Vagina (tissue), 2 donors: Measurements from ENCODE around the gene CAB39. TPM values are rescaled to one million over a fixed set of nuclear protein-coding genes. Genes with fewer than 3 reads are reported as not detected.
A peak's percentile ranks its signal among the peaks of the same experiment; 100 is the strongest.

Experiments
- DNase-seq, 2 donors: peaks; one replicate each; pipeline ENCODE4 v3.0.0-alpha.2; 2017; ENCODE audit errors: extremely low spot score in 2 of 2
- H3K27ac ChIP-seq: fragments of 200-600 bp; sonication (generic); one replicate; pipeline ENCODE4 v1.5.1; 2019
- H3K27me3 ChIP-seq: fragments of 200-600 bp; sonication (generic); one replicate; pipeline ENCODE4 v1.5.1; 2019
- H3K36me3 ChIP-seq, 2 donors: fragments of 200-600 bp; sonication (generic); one replicate each; pipeline ENCODE4 v1.5.1; 2017 to 2019
- H3K4me1 ChIP-seq: fragments of 200-600 bp; sonication (generic); one replicate; pipeline ENCODE4 v1.5.1; 2019
- H3K4me3 ChIP-seq, 2 donors: fragments of 200-600 bp; sonication (generic); 1 replicate in 1 of 2; 2 replicates in 1 of 2; pipeline ENCODE4 v1.5.1; 2016 to 2019
- H3K9me3 ChIP-seq: fragments of 200-600 bp; sonication (generic); one replicate; pipeline ENCODE4 v1.5.1; 2019
- CTCF ChIP-seq, 3 experiments: fragments of 450-650 bp in 2 of 3; fragments of 200-600 bp in 1 of 3; sonication (generic) in 1 of 3; IDR thresholded peaks; one replicate each; pipeline ENCODE4 v1.5.1; 2017 to 2019; ENCODE audit warnings: antibody characterized with exemption in 3 of 3, mild to moderate bottlenecking in 2 of 3, moderate library complexity in 2 of 3
- POLR2A ChIP-seq, 2 donors: fragments of 450-650 bp; IDR thresholded peaks; one replicate each; pipeline ENCODE4 v1.6.1; 2017; ENCODE audit warnings: antibody characterized with exemption in 2 of 2, mild to moderate bottlenecking in 2 of 2, moderate library complexity in 2 of 2
- POLR2AphosphoS5 ChIP-seq, 2 donors: sonication (generic); formaldehyde crosslinking; IDR thresholded peaks; one replicate each; pipeline ENCODE4 v1.9.0; 2017; ENCODE audit warnings: antibody characterized with exemption in 2 of 2, mild to moderate bottlenecking in 2 of 2, low read depth in 1 of 2; ENCODE audit not compliant: insufficient read depth in 1 of 2
- intact Hi-C: fragments of 100-400 bp; cut with DNase I; formaldehyde crosslinking; loops from one replicate; pipeline ENCODE4 v1.15.1; 2023
- small RNA-seq: library from RNA; depleted of rRNA; stranded (forward); fragments of <200 nt; gene quantifications from one replicate; pipeline ENCODE3, GENCODE V24; 2016
- total RNA-seq: library from RNA; depleted of rRNA; stranded (reverse); fragments of >200 nt; gene quantifications from one replicate; pipeline ENCODE4 v1.2.3, GENCODE V29; 2016

Gene CAB39
- total RNA-seq, 1 donor from 2014 or later, result 59.4 TPM

- intact Hi-C loops, result no loop called here
- H3K36me3 ChIP-seq, result no peaks in the 10 kb centered on the region
- peak overlapping the region in 1 of 2 donors; percentile 84 for H3K4me3 ChIP-seq
- H3K9me3 ChIP-seq, result no peaks in the 10 kb centered on the region
- peak overlapping the region; percentile 67 for H3K27ac ChIP-seq
- H3K4me1 ChIP-seq, result peaks cover 74% of the 10 kb centered on the region
- DNase-seq, result peak in 1 of 2 donors; percentile 86
- TF ChIP-seq POLR2A (IDR thresholded peaks at IDR 0.05) (no peak), POLR2AphosphoS5 (IDR thresholded peaks at IDR 0.05; ENCODE audit: insufficient read depth in 1 of 2, low read depth in 1 of 2) (no peak), CTCF (IDR thresholded peaks at IDR 0.05) (no peak)
- no peaks in the 10 kb centered on the region for H3K27me3 ChIP-seq
These were observed 154.3 kb downstream of the CAB39 start for GRCh38 chr2:230866756-230867523.

GRCh38 chr2:230868161-230868946 is 155.7 kb downstream of the CAB39 start:
- intact Hi-C loops, result no loop called here
- Histone ChIP-seq H3K27me3 (no peaks in the 10 kb centered on the region), H3K27ac (peak overlapping the region; percentile 20), H3K4me1 (peaks cover 74% of the 10 kb centered on the region), H3K4me3 (no peak overlapping the region), H3K9me3 (no peaks in the 10 kb centered on the region), H3K36me3 (no peaks in the 10 kb centered on the region)
- no peak for TF ChIP-seq POLR2AphosphoS5 (IDR thresholded peaks at IDR 0.05; ENCODE audit: insufficient read depth in 1 of 2, low read depth in 1 of 2)
- TF ChIP-seq CTCF (IDR thresholded peaks at IDR 0.05), result no peak
- TF ChIP-seq POLR2A (IDR thresholded peaks at IDR 0.05), result no peak
- DNase-seq, result peak in 1 of 2 donors; percentile 87

GRCh38 chr2:230868947-230869913 is 156.6 kb downstream of the CAB39 start:
- Histone ChIP-seq H3K4me3 (no peak overlapping the region), H3K9me3 (no peaks in the 10 kb centered on the region), H3K36me3 (no peaks in the 10 kb centered on the region), H3K27me3 (no peaks in the 10 kb centered on the region), H3K4me1 (peaks cover 69% of the 10 kb centered on the region), H3K27ac (peak overlapping the region; percentile 20)
- intact Hi-C loops, result no loop called here
- no peak for TF ChIP-seq POLR2A (IDR thresholded peaks at IDR 0.05)
- TF ChIP-seq CTCF (IDR thresholded peaks at IDR 0.05), result no peak
- TF ChIP-seq POLR2AphosphoS5 (IDR thresholded peaks at IDR 0.05; ENCODE audit: insufficient read depth in 1 of 2, low read depth in 1 of 2), result no peak
- DNase-seq, result peak in 1 of 2 donors; percentile 89

- intact Hi-C loops, result no loop called here
- no peak overlapping the region for H3K4me3 ChIP-seq
- H3K4me1 ChIP-seq, result peaks cover 65% of the 10 kb centered on the region
- peak overlapping the region; percentile 15 for H3K27ac ChIP-seq
- no peak for TF ChIP-seq POLR2A (IDR thresholded peaks at IDR 0.05)
- TF ChIP-seq CTCF (IDR thresholded peaks at IDR 0.05), result no peak
- TF ChIP-seq POLR2AphosphoS5 (IDR thresholded peaks at IDR 0.05; ENCODE audit: insufficient read depth in 1 of 2, low read depth in 1 of 2), result no peak
- no peaks in the 10 kb centered on the region for H3K27me3 ChIP-seq
- H3K9me3 ChIP-seq, result no peaks in the 10 kb centered on the region
- DNase-seq, result peak in 1 of 2 donors; percentile 84
- no peaks in the 10 kb centered on the region for H3K36me3 ChIP-seq
These were observed 157.4 kb downstream of the CAB39 start for GRCh38 chr2:230869914-230870543.

Small RNA genes within 50 kb of the gene (small RNA-seq; reads per million reads assigned to genes)
- gene BANF1P3 (not detected), gene RNU6-268P (not detected)

Other genes starting within 250 kb of the CAB39 start
- gene ITM2C, start 152.1 kb downstream of the CAB39 start, total RNA-seq, result 86.2 TPM
- 2.7 TPM for gene GPR55, start 212.4 kb downstream of the CAB39 start, total RNA-seq